Lower leg skin (tissue), 4 donors: ENCODE results near the gene STX16. TPM values are rescaled to one million over a fixed set of nuclear protein-coding genes. Genes with fewer than 3 reads are reported as not detected.

ENCODE experiments used
- DNase-seq, 2 donors: peaks; one replicate each; pipeline ENCODE4 v3.0.0-alpha.2; 2019; ENCODE audit warnings: low spot score in 2 of 2
- H3K4me3 ChIP-seq: fragments of 200-600 bp; sonication (generic); 2 replicates; pipeline ENCODE4 v1.5.1; 2017; ENCODE audit warnings: mild to moderate bottlenecking, low read depth; ENCODE audit not compliant: poor library complexity, severe bottlenecking
- POLR2A ChIP-seq, 2 donors: fragments of 450-650 bp; IDR thresholded peaks; one replicate each; pipeline ENCODE4 v1.6.1; 2016 to 2017; ENCODE audit warnings: antibody characterized with exemption in 2 of 2, mild to moderate bottlenecking in 1 of 2, moderate library complexity in 1 of 2
- WGBS, 2 donors: methylation state at CpG; one replicate each; pipeline ENCODE4 v1.1.5; 2018; 5-methylcytosine and 5-hydroxymethylcytosine counted together
- intact Hi-C: fragments of 100-400 bp; cut with DNase I; formaldehyde crosslinking; loops from one replicate; pipeline ENCODE4 v1.15.0; 2023; ENCODE audit warnings: low total_unique reads
- total RNA-seq, 4 donors: library from RNA; depleted of rRNA; stranded (reverse); fragments of >200 nt; gene quantifications; one replicate each; pipeline ENCODE4 v1.1.0, GENCODE V29; 2016
- TF ChIP-seq, protein P1 (sequence below), 3 donors: fragments of 450-650 bp; IDR thresholded peaks; one replicate each; pipeline ENCODE4 v1.5.1; 2016; ENCODE audit warnings: antibody characterized with exemption in 3 of 3, mild to moderate bottlenecking in 3 of 3, moderate library complexity in 2 of 3

Gene STX16
- total RNA-seq, 4 donors from 2014 or later: 36.0 to 52.1 (median 44.2) TPM

DNA sequence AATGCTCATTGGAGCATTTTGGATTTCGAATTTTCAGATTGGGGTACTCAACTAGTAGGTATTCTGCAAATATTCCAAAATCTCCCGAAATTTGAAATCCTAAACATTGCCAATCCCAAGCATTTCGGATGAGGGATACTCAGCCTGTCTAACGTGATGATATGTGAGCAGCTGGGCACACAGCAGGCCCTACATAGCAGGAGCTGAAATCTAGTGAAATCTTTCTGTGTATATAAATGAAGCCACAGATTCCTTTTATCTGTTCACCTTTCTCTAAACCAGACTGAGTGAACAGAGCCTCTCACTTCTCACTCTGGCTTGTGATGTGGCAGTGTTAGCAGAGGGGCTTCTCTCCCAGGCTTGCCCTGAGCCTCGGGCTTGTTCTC is 17.8 kb downstream of the STX16 start:
- H3K4me3 ChIP-seq: no peak overlapping the region
- 75 to 79% methylated on average over 5 of the region's 5 CpGs for WGBS, 2 donors
- no peak for DNase-seq
- TF ChIP-seq, protein P1, sequence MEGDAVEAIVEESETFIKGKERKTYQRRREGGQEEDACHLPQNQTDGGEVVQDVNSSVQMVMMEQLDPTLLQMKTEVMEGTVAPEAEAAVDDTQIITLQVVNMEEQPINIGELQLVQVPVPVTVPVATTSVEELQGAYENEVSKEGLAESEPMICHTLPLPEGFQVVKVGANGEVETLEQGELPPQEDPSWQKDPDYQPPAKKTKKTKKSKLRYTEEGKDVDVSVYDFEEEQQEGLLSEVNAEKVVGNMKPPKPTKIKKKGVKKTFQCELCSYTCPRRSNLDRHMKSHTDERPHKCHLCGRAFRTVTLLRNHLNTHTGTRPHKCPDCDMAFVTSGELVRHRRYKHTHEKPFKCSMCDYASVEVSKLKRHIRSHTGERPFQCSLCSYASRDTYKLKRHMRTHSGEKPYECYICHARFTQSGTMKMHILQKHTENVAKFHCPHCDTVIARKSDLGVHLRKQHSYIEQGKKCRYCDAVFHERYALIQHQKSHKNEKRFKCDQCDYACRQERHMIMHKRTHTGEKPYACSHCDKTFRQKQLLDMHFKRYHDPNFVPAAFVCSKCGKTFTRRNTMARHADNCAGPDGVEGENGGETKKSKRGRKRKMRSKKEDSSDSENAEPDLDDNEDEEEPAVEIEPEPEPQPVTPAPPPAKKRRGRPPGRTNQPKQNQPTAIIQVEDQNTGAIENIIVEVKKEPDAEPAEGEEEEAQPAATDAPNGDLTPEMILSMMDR (IDR thresholded peaks at IDR 0.05): no peak
- TF ChIP-seq POLR2A (IDR thresholded peaks at IDR 0.05): no peak
- intact Hi-C loops: no loop called here

DNA sequence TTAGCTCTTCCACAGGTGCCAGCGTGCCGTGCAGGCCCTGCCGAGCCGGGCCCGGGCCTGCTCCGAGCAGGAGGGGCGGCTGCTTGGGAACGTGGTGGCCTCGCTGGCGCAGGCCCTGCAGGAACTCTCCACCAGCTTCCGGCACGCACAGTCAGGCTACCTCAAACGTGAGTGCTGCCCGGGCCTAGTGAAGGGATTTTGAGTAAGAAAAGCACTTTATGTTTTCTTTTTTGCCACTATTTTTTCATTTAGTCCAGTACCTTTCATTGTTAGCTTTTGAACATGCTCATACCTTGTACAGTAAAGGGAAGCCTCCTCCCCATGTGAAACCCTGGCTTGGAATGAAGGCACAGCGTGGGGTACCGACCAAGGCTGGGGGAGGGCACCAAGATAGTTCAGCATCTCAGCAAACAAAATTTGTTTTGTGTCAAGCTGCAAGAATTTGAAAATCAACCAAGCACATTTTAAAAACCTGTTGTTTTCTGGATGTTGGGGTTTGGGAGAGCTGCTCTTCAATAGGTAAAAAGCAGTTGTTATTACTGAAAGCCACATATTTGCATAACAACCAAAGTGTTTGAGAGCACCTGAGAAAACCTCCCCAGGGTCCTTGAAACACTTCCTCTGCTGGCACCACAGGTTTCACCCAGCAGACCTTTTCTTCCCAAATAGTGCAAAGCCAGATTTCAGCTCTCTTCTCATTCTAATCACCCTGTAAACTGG is 18.4 kb downstream of the STX16 start:
- WGBS, 2 donors: 56% methylated on average over 16 of the region's 16 CpGs
- no peak for DNase-seq
- TF ChIP-seq, protein P1 (IDR thresholded peaks at IDR 0.05): no peak
- TF ChIP-seq POLR2A (IDR thresholded peaks at IDR 0.05): no peak
- H3K4me3 ChIP-seq: no peak overlapping the region
- intact Hi-C loops: no loop called here

DNA sequence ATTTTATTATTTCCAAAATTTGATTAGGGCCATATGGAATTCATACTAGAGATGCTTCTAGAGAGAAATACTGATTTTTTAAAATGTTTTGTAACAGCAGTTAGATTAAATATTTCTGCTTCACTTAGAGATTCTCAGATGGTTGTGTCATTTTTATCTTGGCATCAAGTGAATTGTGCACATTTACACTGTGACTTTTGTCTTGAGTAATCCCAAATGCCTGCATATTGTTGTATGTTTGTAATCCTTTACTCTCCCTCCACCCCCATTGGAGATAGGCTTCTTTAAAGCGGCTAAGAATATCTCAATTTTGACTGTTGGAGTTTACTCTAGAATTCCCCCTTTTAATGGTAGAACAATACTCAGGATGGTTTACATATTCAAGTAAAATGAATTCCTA is 19.0 kb downstream of the STX16 start:
- intact Hi-C loops: no loop called here
- WGBS, 2 donors: 87 to 97% methylated on average over 1 of the region's 1 CpG
- no peak for DNase-seq
- H3K4me3 ChIP-seq: no peak overlapping the region
- TF ChIP-seq POLR2A (IDR thresholded peaks at IDR 0.05): no peak
- TF ChIP-seq, protein P1 (IDR thresholded peaks at IDR 0.05): no peak

DNA sequence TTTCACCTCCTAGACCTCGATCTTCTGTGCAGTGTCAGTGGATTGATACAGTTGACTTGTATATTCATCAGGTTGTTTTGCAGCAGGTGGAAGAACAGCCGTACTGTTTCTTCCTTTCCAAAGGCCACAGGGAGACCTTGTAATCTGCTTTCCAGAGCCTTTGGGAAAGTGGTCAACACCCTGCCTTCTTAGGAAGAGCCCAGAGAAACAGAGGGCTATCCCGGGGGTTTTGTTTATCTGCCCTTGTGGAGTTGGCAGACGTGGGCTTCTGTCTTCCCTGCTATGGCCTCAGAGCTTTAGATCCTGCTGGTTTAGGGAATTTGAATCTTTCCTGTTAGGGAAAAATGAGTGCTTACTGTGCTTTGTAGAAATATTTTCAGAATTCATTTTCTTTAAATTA is 19.6 kb downstream of the STX16 start:
- no peak for DNase-seq
- WGBS, 2 donors: 71 to 77% methylated on average over 4 of the region's 4 CpGs
- intact Hi-C loops: no loop called here
- H3K4me3 ChIP-seq: no peak overlapping the region
- TF ChIP-seq, protein P1 (IDR thresholded peaks at IDR 0.05): no peak
- no peak for TF ChIP-seq POLR2A (IDR thresholded peaks at IDR 0.05)

DNA sequence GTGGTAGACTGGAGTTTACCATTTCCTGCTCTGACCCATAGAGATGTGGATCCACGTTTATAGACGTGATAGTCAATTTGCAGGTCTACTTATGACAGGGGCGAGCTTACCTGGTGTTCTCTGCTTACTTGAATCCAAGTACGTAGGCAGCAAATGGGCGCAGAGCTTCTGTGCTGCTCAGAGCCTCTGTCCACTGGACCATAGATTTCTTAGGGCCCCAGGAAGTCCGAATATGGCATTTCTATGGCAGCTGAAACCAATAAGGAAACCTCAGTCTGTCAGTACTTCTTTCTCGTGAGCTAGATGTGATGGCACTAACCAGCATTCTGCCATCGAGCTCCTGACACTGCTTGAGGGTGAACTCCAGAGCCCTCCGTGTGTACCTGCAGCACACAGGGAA is 22.0 kb downstream of the STX16 start:
- no peak overlapping the region for H3K4me3 ChIP-seq
- DNase-seq: no peak
- WGBS, 2 donors: 88 to 97% methylated on average over 9 of the region's 9 CpGs
- intact Hi-C loops: no loop called here
- no peak for TF ChIP-seq POLR2A (IDR thresholded peaks at IDR 0.05)
- TF ChIP-seq, protein P1 (IDR thresholded peaks at IDR 0.05): no peak

DNA sequence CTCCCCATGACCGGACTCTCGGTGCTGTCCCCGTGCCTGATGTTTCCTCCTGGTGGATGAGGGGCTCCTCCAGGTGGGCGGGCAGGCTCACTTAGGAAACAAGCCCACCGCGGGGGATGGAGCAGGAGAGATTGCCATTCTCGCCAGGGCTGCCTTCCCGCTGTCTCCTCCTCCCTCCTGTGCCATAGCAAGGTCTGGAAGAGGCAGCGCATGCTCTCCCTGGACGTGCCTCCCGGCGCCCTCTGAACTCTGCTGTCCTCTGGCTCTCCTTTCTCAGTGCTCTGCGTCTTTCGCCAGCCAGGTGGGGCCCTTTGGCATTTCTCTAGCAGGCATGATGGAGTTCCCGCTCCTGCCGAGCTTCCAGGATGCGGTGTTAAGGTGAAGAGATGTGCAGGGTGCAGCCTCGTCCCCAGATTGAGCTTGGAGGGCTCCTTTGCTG is 24.1 kb downstream of the STX16 start:
- intact Hi-C loops: no loop called here
- DNase-seq: no peak
- no peak for TF ChIP-seq POLR2A (IDR thresholded peaks at IDR 0.05)
- TF ChIP-seq, protein P1 (IDR thresholded peaks at IDR 0.05): no peak
- 93 to 94% methylated on average over 18 of the region's 18 CpGs for WGBS, 2 donors
- no peak overlapping the region for H3K4me3 ChIP-seq
